ENCODE data around the gene GPR39.
"Not testable (repeated sequence)": the region's sequence is repeated elsewhere in the genome, so short reads cannot be mapped to it uniquely, and the experiment has no call there.

The GPR39 gene

DNA sequence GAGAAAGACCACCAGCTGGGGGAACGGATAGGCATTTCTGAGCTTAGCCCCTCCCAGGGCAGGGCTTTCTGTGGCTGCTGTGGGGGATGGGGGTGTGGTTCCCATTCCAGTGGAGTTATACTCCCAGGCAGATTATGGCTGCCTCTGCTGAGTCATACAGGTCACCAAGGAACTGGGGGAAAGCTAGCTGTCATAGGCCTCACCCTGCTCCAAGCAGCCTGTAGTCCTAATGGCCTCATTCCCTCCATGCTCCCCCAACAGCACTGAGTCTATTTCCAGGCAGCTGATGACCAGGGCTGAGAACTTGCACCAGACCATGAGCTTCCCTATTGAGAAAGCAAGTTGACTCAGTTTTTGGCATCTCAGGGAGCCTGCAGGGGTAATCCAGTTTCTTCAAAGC, 87.1 kb downstream of the GPR39 start:
- DNase-seq: no peak

DNA sequence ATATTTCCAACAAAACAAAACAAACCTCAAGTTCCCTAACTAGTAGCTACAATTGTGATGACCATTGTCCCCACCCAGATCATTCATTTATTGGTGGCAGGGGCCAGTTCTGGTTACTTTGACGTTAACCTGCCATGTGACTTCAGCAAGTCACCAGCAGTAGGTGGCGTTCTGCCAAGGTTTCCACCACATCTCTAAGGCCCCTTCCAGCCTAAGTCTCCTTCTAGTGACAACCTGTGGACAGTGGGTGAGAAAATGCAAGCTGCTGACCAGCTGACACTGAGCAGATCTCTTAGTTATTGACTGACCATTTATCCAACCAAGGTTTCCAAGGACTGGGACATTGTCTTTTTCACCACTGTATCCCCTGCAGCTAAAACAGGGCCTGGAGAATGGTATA, 98.4 kb downstream of the GPR39 start:
- no peak for DNase-seq

GRCh38 chr2:132517386-132517785, 100.8 kb downstream of the GPR39 start:
- no peak for DNase-seq

DNA sequence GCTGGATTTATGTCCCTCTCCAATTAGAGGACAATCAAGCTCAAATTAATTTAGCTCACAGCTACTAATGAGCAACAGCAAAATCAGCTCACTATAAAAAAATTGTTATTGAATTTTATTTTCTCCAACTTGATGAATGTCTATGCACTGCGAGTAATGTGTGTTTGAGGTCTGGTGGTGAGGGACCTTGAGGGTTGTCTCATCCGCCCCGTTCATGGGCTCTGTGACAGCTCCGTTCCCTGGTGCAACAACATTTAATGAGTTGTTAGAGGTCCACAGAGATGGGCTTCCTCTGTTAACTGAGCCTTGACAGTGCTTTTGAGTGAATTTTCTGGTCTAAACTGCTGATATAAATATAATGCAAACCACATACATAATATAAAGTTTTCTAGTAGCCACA, 101.7 kb downstream of the GPR39 start:
- DNase-seq: no peak

DNA sequence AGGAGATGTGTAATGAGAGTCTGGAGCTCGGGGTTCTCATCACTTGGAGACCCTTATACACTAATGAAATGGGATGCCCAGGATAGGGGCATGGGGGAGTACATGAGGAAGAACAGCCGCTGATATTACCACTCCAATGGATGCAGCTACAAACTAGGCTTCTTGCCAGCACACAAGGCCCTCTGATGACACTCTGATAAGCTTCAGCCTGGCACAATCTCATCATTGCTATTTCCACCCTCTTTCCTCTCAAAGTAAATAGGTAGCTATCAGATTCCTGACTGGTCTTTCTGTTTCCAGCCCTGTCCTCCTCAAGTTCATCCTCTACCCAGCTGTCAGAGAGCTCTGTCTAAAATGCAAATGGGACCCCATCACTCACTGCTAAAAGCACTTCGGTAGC, 103.0 kb downstream of the GPR39 start:
- no peak for DNase-seq

- no peak for DNase-seq
Measured at GRCh38 chr2:132521341-132521740, 104.7 kb downstream of the GPR39 start.

DNA sequence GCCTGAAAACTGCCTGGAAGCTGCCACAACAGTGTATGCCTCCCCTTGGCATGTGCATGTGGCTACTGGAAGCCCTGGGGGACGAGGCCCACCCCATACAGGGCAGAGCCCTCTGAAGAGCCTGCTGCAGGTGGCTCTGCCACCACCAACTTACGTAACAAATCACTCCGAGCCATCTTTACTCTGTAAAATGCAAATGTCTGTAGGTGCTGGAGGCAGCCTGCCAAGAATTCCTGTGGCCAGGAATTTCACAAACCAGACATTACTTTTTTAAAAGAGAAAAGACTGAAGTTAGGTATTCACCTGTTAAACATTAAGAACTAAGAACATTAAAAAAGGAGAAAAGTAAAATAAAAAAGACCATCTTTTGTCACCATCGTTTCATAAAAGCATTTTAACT, 106.3 kb downstream of the GPR39 start:
- no peak for DNase-seq

GRCh38 chr2:132537061-132537460, 120.5 kb downstream of the GPR39 start:
- not testable (repeated sequence) for DNase-seq

GRCh38 chr2:132538331-132538855, 121.8 kb downstream of the GPR39 start:
- no peak for DNase-seq

GRCh38 chr2:132540166-132540565, 123.6 kb downstream of the GPR39 start:
- DNase-seq: no peak

GRCh38 chr2:132542953-132543569, 126.5 kb downstream of the GPR39 start:
- no peak for DNase-seq

GRCh38 chr2:132544006-132544630, 127.5 kb downstream of the GPR39 start:
- DNase-seq: no peak

DNA sequence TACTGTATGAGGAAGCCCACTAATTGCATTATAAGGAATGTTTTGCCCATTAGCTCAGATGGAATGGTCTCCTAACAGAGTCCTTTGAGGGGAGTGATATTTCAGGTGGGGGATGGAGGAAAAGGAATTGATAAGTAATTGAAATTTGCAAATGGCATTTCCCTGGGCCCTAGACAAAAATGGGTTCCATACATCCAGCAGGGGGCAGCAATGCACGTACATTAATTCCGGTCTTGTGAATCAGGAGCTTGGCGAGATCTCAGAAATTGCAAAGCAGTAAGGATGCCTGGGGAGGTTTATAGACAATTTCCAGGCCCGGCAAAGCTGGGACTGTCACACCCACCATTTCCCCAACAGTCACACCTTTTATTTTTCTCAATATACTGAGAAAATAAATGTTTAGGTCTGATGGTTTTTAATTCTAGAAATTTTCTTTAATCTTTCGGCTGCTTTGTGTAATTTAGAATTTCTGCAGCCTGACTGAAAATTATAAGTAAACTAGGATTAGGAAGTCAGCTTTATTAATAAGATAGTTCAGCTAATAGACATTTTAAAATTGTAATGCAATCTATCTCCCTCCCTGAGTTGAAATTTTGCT, 130.6 kb downstream of the GPR39 start:
- DNase-seq: peak; percentile 22

DNA sequence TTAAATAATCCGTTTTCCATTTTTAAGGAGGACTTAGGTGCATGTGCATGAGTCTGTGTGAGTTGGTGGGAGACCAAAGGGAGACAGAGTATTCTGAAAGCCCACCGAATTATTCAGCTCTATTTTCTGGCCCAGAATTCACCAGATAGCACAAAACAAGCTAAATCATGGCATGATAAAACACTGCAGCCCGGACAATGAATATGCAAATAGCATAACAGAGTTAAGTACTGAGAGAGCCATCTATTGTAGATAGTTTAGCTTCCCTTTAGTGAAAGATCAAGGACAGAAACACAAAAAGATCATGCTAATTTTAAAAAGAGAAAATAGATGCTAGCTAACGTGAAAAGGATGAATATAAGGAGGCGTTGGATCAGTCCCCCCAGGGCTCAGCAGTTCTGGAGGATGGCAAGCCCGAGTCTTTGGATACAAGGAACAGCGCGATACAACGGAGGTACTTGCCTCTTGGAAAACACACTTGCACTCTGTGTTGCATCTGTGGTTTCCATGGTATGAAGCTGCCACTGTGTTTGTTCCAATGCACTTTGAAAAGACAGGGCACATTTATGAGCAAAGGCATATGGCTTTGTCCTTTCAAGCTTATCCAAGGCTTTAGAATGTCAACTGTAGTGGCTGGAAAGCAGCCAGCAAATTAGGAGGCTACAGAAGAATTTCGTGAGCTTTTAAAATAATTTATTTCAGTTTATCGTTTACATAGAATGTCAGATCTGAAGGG, 133.5 kb downstream of the GPR39 start:
- DNase-seq: no peak

- DNase-seq: no peak
Measured at GRCh38 chr2:132550946-132551345, 134.3 kb downstream of the GPR39 start.

DNA sequence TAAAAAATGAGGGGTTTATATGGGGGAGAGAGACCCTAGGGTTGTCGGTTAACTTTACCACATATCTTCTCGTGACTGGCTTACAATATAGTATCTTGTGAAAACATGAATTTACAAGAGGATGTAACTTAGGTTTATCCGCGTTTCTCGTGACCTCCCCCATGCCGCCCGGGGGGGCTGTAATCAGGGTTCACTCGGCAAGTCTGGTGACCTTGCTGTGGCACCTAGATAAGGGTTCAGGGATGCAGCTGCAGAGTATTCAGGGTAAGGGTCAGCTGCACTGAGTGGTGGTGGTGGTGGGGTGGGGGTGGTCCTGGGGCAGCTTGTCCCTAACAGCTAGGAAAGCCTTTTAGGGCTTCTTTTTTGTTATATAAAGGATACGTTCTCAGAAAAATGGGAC, 141.1 kb downstream of the GPR39 start:
- DNase-seq: no peak

- DNase-seq: no peak
Measured at GRCh38 chr2:132559326-132559725, 142.7 kb downstream of the GPR39 start.

- DNase-seq: no peak
Measured at GRCh38 chr2:132559921-132560320, 143.3 kb downstream of the GPR39 start.

- no peak for DNase-seq
Measured at GRCh38 chr2:132560562-132560961, 144.0 kb downstream of the GPR39 start.

DNA sequence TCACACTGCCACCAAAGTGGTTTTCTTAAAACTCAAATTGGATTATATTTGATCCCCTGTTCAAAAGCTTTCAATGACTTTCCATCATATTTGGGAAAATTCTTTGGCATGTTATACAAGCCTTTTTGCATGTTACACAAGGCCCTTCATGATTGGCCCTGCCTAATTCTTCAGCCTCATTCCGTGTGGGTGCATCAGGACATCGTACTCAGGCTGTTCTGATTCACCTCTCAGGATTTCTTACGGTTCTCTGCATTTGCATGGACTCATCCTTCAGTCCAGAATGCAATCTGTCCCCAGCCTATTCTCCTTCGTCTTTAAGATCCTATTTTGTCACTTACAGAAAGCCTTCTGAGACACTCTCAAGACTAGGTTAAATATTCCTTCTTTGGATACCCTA, 145.6 kb downstream of the GPR39 start:
- DNase-seq: no peak

GRCh38 chr2:132564065-132564464, 147.5 kb downstream of the GPR39 start:
- DNase-seq: no peak

GRCh38 chr2:132566379-132566778, 149.8 kb downstream of the GPR39 start:
- no peak for DNase-seq

DNA sequence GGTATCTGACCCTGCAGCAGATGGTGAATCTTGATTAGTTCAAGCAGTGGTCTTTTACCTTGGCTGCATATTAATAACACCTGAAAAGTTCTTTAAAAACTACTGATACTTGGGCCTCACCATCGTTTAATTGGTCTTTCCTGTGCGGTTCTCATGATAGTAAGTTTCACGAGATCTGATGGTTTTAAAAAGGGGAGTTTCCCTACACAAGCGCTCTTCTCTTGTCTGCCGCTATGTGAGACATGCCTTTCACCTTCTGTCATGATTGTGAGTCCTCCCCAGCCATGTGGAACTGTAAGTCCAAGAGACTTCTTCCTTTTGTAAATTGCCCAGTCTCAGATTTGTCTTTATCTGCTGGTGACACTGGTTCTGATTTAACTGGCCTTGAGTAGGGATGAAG, 151.1 kb downstream of the GPR39 start:
- no peak for DNase-seq

GRCh38 chr2:132568656-132569055, 152.1 kb downstream of the GPR39 start:
- no peak for DNase-seq
